Measurements from ENCODE around the gene TPT1.
"Not testable (repeated sequence)": the region's sequence is repeated elsewhere in the genome, so short reads cannot be mapped to it uniquely, and the experiment has no call there.

The TPT1 gene

GRCh38 chr13:45356966-45357672 lies 16.1 kb upstream of the TPT1 start:
- Mint-ChIP-seq H3K27me3 (ENCODE audit: low read depth) (no peaks in the 10 kb centered on the region), H3K4me1 (no peaks in the 10 kb centered on the region), H3K27ac (no peak overlapping the region), H3K4me3 (no peak overlapping the region), H3K36me3 (ENCODE audit: low read depth) (peaks cover 55% of the 10 kb centered on the region), H3K9me3 (peaks cover 3% of the 10 kb centered on the region)
- TF ChIP-seq, protein P1, sequence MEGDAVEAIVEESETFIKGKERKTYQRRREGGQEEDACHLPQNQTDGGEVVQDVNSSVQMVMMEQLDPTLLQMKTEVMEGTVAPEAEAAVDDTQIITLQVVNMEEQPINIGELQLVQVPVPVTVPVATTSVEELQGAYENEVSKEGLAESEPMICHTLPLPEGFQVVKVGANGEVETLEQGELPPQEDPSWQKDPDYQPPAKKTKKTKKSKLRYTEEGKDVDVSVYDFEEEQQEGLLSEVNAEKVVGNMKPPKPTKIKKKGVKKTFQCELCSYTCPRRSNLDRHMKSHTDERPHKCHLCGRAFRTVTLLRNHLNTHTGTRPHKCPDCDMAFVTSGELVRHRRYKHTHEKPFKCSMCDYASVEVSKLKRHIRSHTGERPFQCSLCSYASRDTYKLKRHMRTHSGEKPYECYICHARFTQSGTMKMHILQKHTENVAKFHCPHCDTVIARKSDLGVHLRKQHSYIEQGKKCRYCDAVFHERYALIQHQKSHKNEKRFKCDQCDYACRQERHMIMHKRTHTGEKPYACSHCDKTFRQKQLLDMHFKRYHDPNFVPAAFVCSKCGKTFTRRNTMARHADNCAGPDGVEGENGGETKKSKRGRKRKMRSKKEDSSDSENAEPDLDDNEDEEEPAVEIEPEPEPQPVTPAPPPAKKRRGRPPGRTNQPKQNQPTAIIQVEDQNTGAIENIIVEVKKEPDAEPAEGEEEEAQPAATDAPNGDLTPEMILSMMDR (IDR thresholded peaks at IDR 0.05; ENCODE audit: unreplicated experiment in 3 of 3): no peak

DNA sequence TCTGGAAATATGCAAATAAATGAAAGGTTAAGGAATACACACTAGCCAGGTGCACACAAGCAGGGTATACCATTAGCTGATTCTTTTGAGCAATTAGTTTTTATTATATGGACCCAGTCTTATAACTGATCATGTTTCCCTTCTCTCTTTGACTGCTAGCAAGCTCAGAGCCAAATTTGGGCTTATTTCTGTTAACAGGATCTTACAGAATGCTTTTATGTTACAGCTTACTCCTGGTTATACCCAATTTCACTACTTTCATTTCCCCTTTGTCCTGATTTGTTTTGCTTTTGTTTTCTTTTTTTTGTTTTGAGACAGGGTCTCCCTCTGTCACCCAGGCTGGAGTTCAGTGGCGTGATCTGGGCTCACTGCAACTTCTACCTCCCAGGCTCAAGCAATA lies 12.9 kb upstream of the TPT1 start:
- Mint-ChIP-seq H3K27ac (no peak overlapping the region), H3K4me3 (no peak overlapping the region), H3K4me1 (no peaks in the 10 kb centered on the region)

GRCh38 chr13:45352031-45352430 lies 11.0 kb upstream of the TPT1 start:
- no peaks in the 10 kb centered on the region for H3K4me1 Mint-ChIP-seq
- H3K27me3 Mint-ChIP-seq (ENCODE audit: low read depth): no peaks in the 10 kb centered on the region
- no peak overlapping the region for H3K4me3 Mint-ChIP-seq
- no peak overlapping the region for H3K27ac Mint-ChIP-seq
- TF ChIP-seq, protein P1 (IDR thresholded peaks at IDR 0.05; ENCODE audit: unreplicated experiment in 3 of 3): no peak
- H3K9me3 Mint-ChIP-seq: no peaks in the 10 kb centered on the region
- H3K36me3 Mint-ChIP-seq (ENCODE audit: low read depth): peaks cover 62% of the 10 kb centered on the region

More for the DNA sequence above, 12.9 kb upstream of the TPT1 start:
- no peaks in the 10 kb centered on the region for H3K27me3 Mint-ChIP-seq (ENCODE audit: low read depth)
- no peaks in the 10 kb centered on the region for H3K9me3 Mint-ChIP-seq
- peaks cover 61% of the 10 kb centered on the region for H3K36me3 Mint-ChIP-seq (ENCODE audit: low read depth)
- TF ChIP-seq, protein P1 (IDR thresholded peaks at IDR 0.05; ENCODE audit: unreplicated experiment in 3 of 3): no peak

DNA sequence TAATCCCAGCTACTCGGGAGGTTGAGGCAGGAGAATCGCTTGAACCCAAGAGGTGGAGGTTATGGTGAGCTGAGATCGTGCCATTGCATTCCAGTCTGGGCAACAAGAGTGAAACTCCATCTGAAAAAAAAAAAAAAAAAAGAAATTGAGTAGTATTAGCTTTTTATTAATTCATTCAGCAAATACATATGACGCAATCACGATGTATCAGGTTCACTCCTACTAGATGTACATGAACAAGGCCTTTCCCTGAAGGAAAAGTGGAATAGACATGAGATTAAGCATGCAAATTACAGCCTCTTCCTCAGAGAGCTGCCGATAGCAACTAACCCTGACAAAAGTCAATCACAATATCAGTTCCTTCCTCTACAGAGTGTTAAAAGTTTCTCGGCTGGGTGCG lies 9.2 kb upstream of the TPT1 start:
- H3K4me1 Mint-ChIP-seq: no peaks in the 10 kb centered on the region
- no peak overlapping the region for H3K27ac Mint-ChIP-seq
- TF ChIP-seq, protein P1 (IDR thresholded peaks at IDR 0.05; ENCODE audit: unreplicated experiment in 3 of 3): no peak
- H3K9me3 Mint-ChIP-seq: no peaks in the 10 kb centered on the region
- no peak overlapping the region for H3K4me3 Mint-ChIP-seq
- H3K27me3 Mint-ChIP-seq (ENCODE audit: low read depth): no peaks in the 10 kb centered on the region
- peaks cover 62% of the 10 kb centered on the region for H3K36me3 Mint-ChIP-seq (ENCODE audit: low read depth)

DNA sequence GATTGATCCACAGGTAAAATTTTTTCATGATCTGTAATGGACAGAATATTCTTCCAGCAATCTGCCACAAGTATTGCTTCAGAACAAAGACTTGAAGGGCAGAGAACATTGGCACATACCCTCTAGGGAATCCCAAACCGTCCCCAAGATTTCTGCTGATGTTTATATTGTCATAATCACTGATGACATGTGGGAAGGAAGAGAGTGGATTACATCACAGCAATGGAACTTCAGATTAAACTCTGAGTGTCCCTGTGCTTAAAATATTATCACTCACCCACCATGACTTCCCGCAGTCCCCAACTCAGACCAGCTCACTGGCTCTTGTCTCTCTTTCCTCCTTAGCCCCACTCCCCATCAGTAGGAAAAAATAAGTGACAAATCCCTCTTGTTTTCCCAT lies 8.5 kb upstream of the TPT1 start:
- H3K9me3 Mint-ChIP-seq: no peaks in the 10 kb centered on the region
- no peak overlapping the region for H3K4me3 Mint-ChIP-seq
- TF ChIP-seq, protein P1 (IDR thresholded peaks at IDR 0.05; ENCODE audit: unreplicated experiment in 3 of 3): no peak
- H3K36me3 Mint-ChIP-seq (ENCODE audit: low read depth): peaks cover 64% of the 10 kb centered on the region
- peak overlapping the region in 1 of 3 experiments; percentile 53 for H3K27ac Mint-ChIP-seq
- H3K4me1 Mint-ChIP-seq: no peaks in the 10 kb centered on the region
- no peaks in the 10 kb centered on the region for H3K27me3 Mint-ChIP-seq (ENCODE audit: low read depth)

DNA sequence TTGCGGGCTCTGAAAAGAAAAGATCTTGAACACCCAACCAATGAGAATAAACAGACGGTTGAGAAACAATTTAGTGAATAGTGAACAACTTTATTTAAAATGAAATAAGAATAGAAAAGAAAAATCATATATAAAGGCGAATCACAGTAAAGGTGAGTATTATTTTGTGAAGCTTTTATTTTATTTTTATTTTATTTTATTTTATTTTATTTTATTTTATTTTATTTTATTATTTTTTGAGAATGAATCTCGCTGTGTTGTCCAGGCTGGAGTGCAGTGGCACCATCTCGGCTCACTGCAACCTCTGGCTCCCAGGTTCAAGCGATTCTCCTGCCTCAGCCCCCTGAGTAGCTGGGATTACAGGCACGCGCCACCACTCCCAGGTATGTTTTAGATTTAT lies 3.1 kb upstream of the TPT1 start:
- Mint-ChIP-seq H3K4me3 (peak overlapping the region; percentile 45 to 68 (median 52)), H3K36me3 (ENCODE audit: low read depth) (peaks cover 51% of the 10 kb centered on the region), H3K4me1 (peaks cover 11% of the 10 kb centered on the region), H3K27ac (peak overlapping the region in 2 of 3 experiments; percentile 37 to 53)
- not testable (repeated sequence) for H3K27me3 Mint-ChIP-seq (ENCODE audit: low read depth); H3K9me3 Mint-ChIP-seq

- H3K27me3 Mint-ChIP-seq (ENCODE audit: low read depth); H3K27ac Mint-ChIP-seq; H3K9me3 Mint-ChIP-seq: not testable (repeated sequence)
- Mint-ChIP-seq H3K4me1 (peaks cover 20% of the 10 kb centered on the region), H3K36me3 (ENCODE audit: low read depth) (peaks cover 57% of the 10 kb centered on the region), H3K4me3 (peak overlapping the region; percentile 59 to 75 (median 73))
These were observed 2.1 kb upstream of the TPT1 start for GRCh38 chr13:45343102-45343501.

- not testable (repeated sequence) for H3K27me3 Mint-ChIP-seq (ENCODE audit: low read depth); H3K9me3 Mint-ChIP-seq
- Mint-ChIP-seq H3K36me3 (ENCODE audit: low read depth) (peaks cover 58% of the 10 kb centered on the region), H3K4me3 (peak overlapping the region; percentile 99 to 100 (median 99)), H3K27ac (peak overlapping the region; percentile 99 to 100 (median 100)), H3K4me1 (peaks cover 22% of the 10 kb centered on the region)
These were observed 1.7 kb upstream of the TPT1 start for GRCh38 chr13:45342668-45343067.
